DMS53 (cell line): ENCODE results near the gene RALGPS1.
A peak's percentile ranks its signal among the peaks of the same experiment; 100 is the strongest.

Experiments
- DNase-seq: peaks from one replicate; lab custom pipeline; 2025; lab: John Stamatoyannopoulos, UW

RALGPS1 gene

DNA sequence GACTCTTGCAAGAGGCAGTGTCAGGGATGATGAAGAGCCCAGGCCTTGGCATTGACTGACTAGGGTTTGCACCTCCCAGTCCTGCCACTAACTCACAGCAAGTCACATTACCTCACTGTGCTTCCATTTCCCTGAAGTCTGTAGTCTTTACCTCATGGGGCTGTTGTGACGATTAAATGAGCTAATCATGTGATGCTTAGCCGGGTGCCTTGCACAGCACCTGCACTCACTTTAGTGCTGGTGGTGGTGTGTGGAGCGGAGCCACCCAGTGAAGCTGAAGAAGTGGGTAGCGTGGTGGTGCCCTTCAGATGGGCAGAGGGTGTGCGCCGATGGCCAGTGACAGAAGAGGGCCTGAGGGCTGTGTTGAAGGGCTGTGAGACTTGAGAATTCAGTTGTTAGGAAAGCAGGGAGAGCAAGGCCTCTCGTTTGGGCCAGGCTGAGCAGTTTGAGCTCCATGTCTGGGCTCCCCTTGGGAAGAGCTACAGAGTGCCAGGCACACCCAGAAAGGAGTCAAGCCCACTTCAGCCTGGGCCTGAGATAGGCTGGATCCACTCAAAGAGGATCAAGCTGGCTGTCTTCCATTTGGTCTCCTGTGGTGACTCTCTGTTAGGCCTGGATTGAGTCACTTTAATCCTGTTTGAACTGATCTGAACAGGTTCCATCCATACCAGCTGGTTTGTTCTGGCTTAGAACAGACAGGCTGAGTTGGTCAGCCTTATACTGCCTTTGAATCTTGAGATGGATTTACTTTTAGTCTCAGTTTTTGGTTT, 42.5 kb downstream of the RALGPS1 start:
- DNase-seq, result peak; percentile 79

DNA sequence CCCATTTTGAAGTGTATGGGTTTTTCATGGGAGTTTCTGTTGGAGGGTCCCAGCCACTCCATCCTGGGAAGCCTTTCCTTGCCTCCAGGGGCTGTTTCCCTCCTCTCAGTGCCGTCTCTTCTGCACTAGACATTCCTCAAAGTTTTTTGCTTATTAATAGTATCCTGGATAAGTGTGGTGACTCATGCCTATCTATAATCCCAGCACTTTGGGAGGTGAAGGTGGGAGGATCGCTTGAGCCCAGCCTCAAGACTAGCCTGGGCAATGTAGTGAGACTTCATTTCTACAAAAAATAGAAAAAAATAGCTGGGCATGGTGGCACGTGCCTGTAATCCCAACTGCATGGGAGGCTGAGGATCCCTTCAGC, 43.1 kb downstream of the RALGPS1 start:
- DNase-seq, result peak; percentile 65

DNA sequence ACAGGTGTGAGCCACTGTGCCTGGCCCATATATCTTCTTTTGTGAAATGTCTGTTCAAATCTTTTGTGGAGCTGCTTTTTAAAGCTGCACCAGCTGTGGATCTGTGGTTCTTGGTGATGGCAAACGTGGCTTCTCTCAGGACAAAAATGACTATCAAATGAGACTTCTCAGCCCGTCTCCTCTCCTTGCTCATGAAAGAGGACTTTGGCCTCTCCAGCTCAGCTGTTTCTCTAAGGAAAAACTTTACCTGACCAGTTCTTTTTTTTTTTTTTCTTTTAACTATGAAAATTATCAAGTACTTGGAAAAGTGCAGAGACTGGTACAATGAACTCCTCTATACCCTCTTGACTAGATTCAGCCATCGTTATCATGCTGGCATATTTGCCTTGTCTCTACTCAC, 44.8 kb downstream of the RALGPS1 start:
- no peak for DNase-seq

DNA sequence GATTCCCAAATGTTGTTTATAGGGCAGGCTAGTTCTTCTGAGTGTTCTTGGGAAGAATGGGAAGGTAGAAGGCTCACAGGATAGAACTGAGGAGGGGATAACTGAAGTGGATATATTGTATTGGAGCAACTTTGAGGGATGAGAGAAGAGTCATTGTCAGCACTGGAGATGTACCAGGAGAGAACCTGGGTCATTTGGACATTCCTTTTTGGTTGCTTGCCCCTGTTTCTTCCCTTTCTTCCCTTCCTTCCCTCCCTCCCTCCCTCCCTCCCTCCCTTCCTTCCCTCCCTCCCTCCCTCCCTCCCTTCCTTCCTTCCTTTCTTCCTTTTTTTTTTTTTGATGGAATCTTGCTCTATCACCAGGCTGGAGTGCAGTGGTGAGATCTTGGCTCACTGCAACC, 45.3 kb downstream of the RALGPS1 start:
- no peak for DNase-seq

DNA sequence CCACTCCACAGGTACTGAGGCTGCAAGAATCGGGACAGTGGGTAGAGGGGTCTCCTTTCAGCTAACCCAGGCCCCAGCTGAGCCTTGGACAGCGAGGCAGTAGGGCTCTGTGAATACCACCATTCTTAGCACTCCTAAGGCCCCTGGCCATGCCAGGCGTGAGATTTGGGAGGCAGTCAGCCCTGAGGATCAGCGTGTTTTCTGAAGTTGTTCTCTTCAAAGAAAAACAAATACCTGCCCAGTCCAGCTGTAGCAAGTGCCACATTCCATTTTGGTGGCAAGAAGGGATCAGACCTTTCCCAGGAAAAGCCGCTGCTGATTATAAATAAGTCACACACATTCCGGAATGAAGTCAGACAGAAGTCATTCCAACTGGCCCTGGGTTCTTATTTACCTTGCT, 47.8 kb downstream of the RALGPS1 start:
- DNase-seq, result no peak

DNA sequence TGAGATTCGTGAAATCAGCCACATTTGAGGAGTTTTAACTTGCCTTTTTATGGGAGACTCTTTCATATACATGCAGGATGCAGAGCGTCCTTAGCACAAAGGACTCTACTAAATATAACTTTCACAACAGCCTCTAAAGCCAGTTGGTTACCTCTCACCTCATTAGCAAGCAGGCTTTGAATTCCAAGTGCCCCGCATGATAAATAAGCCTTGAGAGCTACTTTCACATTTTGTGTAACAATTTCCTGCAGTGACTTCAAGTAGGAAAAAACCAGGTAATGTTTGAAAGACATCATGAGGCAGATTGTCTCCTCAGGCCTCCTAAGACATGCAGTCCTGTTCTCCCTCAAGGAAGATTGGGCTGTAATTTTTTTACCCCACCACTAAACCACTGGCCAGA, 50.5 kb downstream of the RALGPS1 start:
- no peak for DNase-seq

DNA sequence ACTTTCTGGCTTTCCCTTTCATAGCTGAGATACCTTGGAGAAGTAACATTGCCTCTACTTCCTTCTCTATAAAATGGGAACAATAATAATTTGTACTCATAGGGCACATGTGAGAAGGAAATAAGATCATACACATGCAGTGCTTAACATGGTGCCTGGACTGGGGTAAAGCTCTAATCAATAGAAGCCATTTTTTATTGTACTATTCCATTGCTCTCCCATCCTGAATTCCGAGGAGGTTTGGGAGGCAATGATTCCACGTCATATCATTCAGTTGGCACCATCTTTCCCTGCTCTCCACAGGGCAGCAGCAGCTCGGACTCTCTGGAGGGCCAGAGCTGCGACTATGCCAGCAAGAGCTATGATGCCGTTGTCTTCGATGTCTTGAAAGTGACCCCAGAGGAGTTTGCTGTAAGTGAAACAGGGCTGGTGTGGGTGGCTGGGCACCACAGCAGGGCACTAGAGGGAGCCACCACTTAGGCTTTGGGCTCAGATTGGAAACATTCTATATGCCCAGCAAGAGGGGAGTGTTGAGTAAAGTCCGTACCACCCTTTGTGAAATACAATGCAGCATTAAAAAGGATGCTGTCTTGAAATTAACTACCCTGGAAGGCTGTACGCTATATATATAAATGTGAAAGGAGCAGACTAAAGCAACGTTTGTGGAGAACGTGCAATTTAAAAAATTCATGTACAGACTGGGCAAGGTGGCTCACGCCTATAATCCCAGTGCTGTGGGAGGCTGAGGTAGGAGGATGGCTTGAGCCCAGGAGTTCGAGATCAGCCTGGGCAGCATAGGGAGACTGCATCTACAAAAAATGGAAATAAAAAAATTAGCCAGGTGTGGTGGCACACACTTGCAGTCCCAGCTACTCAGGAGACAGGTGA, 51.2 kb downstream of the RALGPS1 start:
- peak; percentile 31 for DNase-seq

DNA sequence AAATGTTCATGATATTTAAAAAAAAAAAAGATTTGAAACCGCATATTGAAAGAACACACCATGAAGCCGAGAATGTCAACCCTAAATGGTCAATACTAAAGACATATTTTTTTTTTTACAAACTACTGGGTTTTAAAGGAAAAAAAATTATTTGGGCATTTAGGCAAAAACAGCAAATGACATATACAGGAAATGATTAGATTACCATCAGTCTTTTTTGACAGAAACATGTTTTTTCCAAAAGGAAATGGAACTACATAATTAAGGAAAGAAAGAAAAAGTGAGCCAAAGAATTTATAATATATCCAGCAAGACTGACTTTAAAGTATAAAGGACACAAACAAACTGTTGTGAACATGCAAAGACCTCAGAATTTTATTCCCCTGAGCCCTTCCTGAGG, 56.7 kb downstream of the RALGPS1 start:
- no peak for DNase-seq

DNA sequence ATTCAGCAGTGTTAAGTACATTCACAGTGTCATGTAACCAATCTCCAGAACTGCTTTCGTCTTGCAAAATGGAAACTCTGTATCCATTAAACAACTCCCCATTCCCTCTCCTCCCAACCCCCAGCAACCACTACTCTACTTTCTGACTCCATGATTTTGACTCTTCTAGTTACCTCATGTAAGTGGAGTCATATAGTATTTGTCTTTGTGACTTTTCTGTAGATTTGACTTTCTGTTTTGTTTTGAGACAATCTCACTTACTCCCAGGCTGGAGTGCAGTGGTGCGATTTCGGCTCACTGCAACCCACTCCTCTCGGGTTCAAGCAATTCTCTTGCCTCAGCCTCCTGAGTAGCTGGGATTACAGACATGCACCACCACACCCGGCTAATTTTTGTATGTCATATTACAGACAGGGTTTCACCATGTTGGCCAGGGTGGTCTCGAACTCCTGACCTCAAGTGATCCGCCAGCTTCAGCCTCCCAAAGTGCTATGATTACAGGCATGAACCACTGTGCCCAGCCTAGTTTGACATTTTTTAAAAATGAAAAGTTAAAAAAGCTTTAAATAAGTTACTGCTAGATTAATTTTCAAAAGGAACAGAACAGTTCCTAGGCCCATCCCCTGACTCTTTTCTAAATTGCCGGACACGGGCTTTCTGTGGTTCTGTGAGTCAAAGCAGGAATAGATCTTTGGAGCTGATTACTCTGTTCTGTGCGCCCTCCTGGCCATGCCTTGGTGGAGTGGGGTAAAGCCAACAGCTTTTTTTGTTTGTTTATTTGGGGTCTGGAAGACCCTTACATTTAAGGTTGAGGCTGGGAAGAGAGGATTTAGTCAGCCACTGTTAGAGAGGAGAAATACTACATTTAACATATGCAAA, 59.3 kb downstream of the RALGPS1 start:
- DNase-seq, result no peak

DNA sequence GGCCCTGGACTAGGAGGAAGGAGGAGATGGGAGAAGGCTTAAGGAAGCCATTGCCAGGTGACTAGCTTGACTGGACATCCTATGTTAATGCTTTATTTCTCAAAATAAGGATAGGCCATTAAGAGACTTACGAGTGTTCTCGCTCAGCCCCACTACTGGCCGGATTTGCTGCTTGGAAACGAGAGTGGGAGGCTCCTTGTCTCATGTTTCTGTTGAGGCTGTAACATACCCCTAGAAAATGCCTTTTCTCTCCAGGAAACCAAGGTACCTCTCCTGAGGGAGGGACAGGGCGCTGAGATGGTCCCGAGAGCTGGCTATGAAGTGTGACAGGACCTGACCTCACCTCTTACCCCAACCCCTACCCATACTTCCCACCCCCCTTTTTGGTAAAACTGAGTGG, 60.0 kb downstream of the RALGPS1 start:
- no peak for DNase-seq

DNA sequence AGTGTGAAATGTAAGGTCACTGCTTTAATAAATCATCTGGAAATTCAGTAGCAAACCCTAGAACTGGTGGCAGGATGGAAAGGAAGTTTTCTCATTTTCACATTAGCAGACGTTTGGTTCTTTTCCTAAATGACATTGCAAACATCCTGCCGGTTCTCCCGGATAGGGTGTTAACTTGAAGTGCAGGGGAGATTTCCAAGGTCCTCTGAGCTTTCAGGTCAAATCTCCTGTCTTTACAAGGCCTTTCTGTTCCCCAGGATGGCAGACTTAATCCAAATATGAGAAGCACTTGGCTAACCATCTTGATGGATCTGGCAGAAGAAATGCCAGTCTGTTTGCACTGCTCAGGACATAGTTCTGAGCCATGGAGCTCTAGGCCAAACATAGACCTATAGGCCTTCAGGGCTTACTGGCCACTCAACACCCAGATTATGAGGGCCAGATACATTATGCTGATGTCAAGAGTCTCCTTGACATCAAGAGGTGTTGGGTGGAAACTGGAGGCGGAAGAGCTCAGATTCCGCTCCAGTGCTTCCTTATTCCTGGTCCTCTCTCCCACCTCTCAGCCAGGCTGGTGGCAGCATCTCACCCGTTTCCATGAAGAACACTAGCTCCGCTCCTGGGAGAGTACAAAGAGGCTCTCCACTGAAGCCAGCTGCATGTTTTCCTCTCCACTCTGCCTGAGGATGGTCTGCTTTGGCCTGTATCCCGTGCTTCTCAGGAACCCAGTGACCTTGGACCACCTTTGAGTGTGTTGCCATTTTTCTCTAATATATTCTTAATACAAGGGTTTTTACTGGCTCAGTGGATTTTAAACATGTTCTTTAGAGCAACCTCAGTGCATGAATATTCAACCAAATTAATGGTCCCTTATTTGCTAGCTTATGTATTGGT, 61.0 kb downstream of the RALGPS1 start:
- no peak for DNase-seq

DNA sequence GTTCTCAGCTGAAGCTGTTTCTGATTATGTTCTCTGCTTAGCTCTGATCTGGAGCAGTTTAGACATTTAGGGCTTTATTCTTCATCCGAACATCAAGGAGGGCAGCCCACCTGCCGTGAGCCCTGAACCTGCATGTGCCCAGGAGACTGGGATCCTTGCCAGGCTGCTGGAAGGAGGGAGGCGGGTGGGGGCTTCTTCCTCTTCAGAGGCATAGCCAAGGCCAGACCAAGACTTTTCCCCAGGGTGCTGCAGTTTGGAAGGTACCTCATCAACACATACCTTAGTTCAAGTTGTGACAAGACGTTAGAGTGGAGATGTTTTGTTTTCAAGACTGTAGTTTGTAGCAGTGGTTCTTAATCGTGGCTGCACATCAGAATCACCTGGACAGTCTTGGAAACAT, 64.9 kb downstream of the RALGPS1 start:
- no peak for DNase-seq

DNA sequence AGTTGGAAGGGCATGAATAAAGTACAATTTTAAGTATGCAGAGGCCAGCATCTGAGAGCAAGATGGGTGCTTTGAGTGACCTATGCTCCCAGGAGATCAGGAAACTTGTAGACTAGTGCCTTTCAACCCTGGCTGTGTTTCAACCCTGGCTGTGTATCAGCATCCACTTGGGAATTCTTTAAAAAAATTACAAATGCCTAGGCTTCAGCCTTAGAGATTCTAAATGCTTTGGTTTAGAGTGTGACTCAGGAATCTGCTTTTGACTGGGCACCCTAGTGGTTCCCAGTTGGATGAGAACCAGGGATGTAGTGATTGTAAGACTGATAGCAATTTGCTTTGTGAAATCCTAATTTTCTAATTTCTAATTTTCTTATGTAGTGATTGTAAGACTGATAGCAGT, 65.6 kb downstream of the RALGPS1 start:
- no peak for DNase-seq

DNA sequence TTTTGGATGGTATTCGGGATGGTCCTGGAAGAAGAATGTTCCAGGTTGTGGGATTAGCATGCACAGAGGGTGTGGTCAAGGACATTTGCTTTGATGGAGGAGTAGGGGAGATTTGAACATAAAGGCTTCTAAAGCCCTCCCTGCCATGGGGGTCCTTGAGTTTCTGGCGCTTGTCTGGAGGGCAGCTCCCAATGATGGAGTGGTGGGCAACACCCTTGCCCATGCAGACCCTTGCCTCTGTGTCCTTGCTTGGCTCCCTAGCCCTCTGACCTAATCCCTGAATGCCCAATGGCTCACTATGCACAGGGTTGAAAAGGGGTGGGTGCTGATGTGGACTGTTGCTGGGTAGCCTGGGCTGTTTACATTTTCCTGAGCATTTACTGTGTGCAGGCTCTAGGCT, 66.6 kb downstream of the RALGPS1 start:
- DNase-seq, result no peak

DNA sequence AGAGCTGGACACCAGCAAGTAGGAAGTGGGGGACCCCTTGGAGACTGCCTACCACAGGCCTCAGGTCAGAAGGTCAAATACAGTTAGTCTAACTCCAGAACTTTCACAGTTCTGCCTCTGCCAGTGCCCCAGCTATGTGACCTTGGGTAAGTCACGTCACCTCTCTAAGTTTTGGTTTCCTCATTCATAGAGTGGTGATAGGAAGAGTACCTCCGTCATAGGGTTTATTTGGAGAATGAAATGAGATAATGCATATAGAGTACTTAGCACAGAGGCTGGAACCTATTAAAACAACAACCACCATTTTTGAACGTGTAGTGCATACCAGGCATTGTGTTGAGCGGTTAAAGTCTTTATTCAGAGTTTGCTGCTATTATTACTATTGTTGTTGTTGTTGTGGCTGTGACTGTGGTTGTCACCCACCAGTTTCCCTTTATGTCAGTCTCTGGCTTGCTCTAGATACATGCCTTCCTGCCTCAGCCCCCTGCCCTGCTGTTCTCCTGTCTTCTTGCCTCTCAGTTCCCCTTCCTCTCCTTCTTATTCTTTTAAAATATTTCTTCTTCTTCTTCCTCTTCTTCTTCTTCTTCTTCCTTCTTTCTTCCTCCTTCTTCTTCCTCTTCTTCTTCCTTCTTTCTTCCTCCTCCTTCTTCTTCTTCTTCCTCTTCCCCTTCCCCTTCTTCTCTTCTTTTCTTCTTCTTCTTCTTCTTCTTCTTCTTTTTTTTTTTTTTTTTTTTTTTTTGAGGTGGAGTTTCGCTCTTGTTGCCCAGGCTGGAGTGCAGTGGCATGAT, 67.8 kb downstream of the RALGPS1 start:
- no peak for DNase-seq

DNA sequence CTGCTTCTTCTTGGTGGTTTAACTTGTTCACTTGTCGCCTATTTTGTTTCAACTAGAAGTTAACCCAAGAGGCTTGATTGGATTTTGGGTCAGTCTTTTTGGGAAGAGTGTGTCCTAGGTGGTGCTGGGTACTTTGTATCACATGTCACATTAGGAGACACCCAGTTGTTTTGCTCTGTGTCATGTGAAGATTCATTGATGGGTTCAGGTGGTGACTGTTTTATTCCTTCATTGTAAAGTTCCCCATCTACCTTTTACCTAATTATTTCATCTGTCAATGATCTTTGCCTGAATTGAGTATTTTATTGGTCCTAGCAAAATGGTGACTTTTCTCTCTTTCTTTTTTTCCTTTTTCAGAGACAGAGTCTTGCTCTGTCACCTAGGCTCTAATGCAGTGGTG, 69.2 kb downstream of the RALGPS1 start:
- DNase-seq, result no peak

DNA sequence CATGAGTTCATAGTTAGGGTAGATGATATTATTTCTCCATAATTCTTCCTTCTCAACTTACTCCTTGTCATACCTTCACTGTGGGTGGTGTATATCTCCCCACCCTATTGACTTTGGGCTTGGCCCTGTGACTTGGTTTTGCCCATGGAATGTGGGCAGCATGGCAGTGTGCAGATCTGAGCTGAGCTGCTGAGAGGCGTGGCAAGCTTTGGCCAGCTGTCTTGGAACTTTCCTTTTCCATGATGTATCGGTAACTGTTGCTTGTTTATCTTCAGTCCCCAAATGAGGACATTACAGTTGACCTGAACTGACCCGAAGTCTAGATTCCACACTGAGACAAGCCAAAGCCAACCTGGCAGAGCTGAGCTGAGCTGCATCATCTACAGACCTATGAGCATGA, 70.4 kb downstream of the RALGPS1 start:
- DNase-seq, result no peak

DNA sequence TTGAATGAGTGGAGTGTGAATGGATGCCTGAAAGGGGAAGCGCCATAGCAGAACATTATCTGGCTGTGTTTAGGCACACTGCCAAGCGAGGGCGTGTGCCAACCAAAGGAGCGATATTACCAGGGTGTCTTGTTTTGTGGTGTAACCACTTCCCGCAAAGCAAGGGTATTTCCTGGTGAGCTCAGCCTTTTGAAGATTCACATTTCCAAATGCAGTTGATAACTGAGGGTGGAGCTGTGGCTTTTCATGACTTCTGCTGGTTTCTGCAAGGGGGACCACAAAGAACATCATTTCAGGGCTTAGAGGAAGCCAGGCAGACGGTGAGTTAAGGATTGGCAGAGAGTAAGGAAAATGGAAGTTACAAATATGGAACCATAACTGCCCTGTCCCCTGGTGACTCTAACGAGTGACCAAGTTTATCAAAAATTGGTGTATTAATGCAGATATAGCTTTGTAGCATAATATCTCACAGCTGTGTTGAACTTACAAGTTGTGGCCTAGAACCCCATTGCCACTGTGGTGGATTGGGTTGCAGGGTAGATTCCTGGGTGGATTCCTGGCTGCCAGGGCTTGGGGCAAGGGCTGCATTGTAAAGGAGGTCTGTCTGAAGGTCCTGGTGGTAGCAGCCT, 71.4 kb downstream of the RALGPS1 start:
- peak; percentile 55 for DNase-seq

DNA sequence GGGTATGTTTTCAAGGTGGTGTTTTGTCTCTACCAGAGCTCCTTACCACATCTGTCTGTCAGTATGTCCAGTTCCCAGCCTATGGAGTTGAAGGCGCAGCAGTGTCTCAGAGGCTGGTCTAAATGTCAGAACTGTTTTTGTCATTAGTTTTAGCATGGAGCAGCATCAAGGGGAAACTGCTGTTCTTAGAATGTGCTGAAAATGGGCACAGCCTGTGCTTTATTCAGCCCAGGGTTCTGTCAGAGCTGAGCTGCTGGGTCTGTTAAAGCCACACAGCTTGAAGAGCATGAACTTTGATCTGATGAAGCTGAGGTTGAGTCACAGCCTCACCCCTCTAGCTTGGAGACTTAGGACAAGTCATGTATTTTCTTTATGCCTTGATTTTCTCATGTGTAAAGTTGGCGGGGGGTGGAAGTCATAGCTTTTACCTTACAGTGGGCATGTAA, 71.9 kb downstream of the RALGPS1 start:
- no peak for DNase-seq

DNA sequence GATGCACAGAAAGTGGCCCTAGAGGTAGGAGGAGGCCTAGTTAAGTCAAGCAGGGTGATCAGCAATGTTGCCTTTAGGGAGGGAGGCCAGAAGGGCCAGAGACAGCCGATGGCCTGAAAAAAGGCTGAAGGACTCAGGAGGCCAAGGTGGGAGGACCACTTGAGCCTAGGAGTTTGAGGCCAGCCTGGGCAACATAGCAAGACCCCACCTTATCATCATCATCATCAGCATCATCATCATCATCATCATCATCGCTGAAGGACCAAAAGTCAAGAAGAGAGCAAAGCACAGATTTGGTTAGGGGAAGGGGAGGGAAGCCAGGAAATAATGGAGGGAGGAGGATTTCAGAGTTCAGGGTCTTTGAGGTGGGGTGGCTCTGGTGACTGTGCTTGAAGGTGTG, 74.3 kb downstream of the RALGPS1 start:
- DNase-seq, result no peak
